ENCODE data around the gene SUPV3L1. TPM values are rescaled to one million over a fixed set of nuclear protein-coding genes. Genes with fewer than 3 reads are reported as not detected.

SUPV3L1 gene
- total RNA-seq, 4 donors from 2014 or later, result 19.6 to 21.4 (median 20.4) TPM

GRCh38 chr10:69232736-69233480, 52.9 kb downstream of the SUPV3L1 start:
- intact Hi-C loops (cut with DNase I; ENCODE audit: low total_unique reads), result no loop called here
- WGBS, 2 donors, result 67 to 74% methylated on average over 22 of the region's 22 CpGs

GRCh38 chr10:69234447-69234846, 54.4 kb downstream of the SUPV3L1 start:
- 91 to 94% methylated on average over 3 of the region's 3 CpGs for WGBS, 2 donors
- intact Hi-C loops (cut with DNase I; ENCODE audit: low total_unique reads), result no loop called here
- TF ChIP-seq POLR2A (IDR thresholded peaks at IDR 0.05), result no peak
- no peak for TF ChIP-seq CTCF (IDR thresholded peaks at IDR 0.05)
- no peak overlapping the region for H3K4me3 ChIP-seq (ENCODE audit: low read depth, poor library complexity, severe bottlenecking)
- DNase-seq (ENCODE audit: low spot score in 2 of 2), result no peak

More at GRCh38 chr10:69232736-69233480, 52.9 kb downstream of the SUPV3L1 start:
- H3K4me3 ChIP-seq (ENCODE audit: low read depth, poor library complexity, severe bottlenecking), result no peak overlapping the region
- no peak for DNase-seq (ENCODE audit: low spot score in 2 of 2)
- TF ChIP-seq CTCF (IDR thresholded peaks at IDR 0.05) (no peak), POLR2A (IDR thresholded peaks at IDR 0.05) (no peak)

GRCh38 chr10:69237528-69238159, 57.6 kb downstream of the SUPV3L1 start:
- WGBS, 2 donors, result 24% methylated on average over 17 of the region's 17 CpGs
- intact Hi-C loops (cut with DNase I; ENCODE audit: low total_unique reads), result loop anchor here (5.0 kb wide), 1 partner anchor 155 kb away; no protein-coding TSS in a partner anchor
- peak; percentile 82 to 98 for DNase-seq (ENCODE audit: low spot score in 2 of 2)
- TF ChIP-seq CTCF (IDR thresholded peaks at IDR 0.05) (peak in 1 of 3 donors; percentile 85), POLR2A (IDR thresholded peaks at IDR 0.05) (no peak)
- no peak overlapping the region for H3K4me3 ChIP-seq (ENCODE audit: low read depth, poor library complexity, severe bottlenecking)

- TF ChIP-seq POLR2A (IDR thresholded peaks at IDR 0.05) (no peak), CTCF (IDR thresholded peaks at IDR 0.05) (no peak)
- H3K4me3 ChIP-seq (ENCODE audit: low read depth, poor library complexity, severe bottlenecking), result no peak overlapping the region
- WGBS, 2 donors, result 66 to 86% methylated on average over 5 of the region's 5 CpGs
- DNase-seq (ENCODE audit: low spot score in 2 of 2), result no peak
- intact Hi-C loops (cut with DNase I; ENCODE audit: low total_unique reads), result loop anchor here (5.0 kb wide), 1 partner anchor 153 kb away; no protein-coding TSS in a partner anchor
Observed at GRCh38 chr10:69239136-69239535, 59.1 kb downstream of the SUPV3L1 start.

- TF ChIP-seq CTCF (IDR thresholded peaks at IDR 0.05) (no peak), POLR2A (IDR thresholded peaks at IDR 0.05) (no peak)
- H3K4me3 ChIP-seq (ENCODE audit: low read depth, poor library complexity, severe bottlenecking), result no peak overlapping the region
- WGBS, 2 donors, result 59 to 66% methylated on average over 6 of the region's 6 CpGs
- intact Hi-C loops (cut with DNase I; ENCODE audit: low total_unique reads), result loop anchor here (5.0 kb wide), 1 partner anchor 152 kb away; no protein-coding TSS in a partner anchor
- no peak for DNase-seq (ENCODE audit: low spot score in 2 of 2)
Observed at GRCh38 chr10:69239816-69240434, 59.9 kb downstream of the SUPV3L1 start.
